ENCODE measurements around the gene SLC25A51.
A peak's percentile ranks its signal among the peaks of the same experiment; 100 is the strongest.

Gene SLC25A51

DNA sequence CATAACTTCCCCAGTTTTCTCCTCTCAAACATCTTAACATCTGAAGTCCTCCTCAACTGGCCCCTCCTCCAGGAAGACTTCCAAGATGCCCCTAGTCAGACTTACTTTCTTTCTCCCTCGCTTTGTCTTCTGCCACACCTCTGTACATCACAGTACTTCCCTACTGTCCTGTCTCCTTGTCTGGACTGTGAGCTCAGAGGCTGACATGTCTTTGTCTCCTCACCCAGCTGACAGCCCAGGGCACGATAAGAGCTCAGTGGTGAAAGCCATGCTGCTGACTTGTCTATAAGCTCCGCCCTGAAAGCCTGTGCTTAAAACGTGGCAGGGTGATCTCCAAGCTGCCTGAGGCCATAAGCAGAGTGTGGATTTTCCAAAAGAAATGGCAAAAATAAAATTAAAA is 33.0 kb upstream of the SLC25A51 start:
- DNase-seq (ENCODE audit: low spot score): peak; percentile 34

DNA sequence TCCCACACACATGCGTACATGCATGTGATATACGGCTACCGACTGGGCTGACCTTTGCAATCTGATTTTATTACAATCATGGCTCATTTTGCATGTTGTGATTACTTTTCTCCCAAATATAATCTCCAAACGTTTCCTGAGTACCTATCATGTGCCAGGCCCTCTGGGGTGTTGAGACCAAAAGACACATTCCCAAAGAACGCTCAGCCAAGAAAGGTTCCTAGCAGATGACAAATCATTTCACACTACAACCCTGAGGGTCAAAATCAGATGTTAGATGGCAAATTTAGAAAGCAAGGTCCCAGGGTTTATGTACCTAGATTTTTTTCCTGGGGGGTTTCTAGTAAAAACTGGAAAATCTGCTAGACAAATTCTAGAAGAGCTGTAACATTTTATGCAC is 32.4 kb upstream of the SLC25A51 start:
- no peak for DNase-seq (ENCODE audit: low spot score)

DNA sequence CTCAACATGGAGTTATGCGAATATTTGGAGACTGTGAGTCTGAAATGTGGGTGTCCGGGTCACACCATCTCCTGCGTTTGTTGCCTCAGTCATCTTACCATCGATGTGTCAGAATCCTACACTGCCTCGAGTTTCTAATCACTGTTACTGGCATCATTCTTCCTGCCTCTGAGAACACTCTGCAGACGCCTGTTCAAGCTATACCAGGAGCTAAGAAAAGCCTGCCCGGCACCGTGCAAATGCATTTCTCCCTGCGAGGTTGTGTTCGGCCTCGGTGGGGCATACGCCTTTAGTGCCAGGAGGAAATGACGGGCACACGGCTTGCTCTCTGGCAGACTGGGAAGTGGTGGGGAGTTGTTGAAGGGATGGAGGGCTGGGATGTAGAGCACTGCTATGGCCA is 31.2 kb upstream of the SLC25A51 start:
- no peak for DNase-seq (ENCODE audit: low spot score)

DNA sequence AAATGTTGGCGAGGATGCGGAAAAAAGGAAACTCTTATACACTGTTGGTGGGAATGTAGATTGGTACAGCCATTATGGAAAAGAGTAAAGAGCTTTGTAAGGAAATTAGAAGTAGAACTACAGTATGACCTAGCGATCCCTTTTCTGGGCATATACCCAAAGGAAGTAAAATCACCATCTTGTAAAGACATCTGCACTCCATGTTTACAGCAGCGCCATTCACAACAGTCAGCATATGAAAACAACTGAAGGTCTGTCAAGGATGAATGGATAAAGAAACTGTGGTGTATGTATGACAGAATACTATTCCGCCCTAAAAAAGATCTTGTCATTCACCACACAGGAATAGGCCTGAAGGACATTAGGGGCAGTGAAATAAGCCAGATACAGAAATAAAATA is 27.7 kb upstream of the SLC25A51 start:
- no peak for DNase-seq (ENCODE audit: low spot score)

DNA sequence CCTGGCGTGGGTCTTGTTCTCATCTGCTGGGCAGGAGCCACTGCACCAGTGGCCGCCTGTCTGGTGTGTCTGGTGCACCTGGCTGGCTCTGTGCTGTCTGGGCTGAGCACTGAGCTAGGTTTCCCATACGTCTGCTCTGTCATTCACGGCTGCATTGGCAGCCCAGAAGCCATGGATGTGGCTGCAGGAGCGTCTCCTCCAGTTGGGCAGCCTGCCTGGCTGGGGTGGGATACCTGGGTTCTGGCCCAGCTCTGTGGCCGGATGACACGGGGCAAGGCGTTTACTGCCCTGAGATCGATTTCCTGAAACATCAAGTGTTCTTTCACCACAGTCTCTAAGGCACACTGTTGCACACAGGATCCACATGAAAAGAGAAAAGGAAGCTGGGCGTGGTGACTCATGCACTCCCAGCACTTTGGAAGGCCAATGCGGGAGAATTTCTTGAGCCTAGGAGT is 25.5 kb upstream of the SLC25A51 start:
- DNase-seq (ENCODE audit: low spot score): no peak

DNA sequence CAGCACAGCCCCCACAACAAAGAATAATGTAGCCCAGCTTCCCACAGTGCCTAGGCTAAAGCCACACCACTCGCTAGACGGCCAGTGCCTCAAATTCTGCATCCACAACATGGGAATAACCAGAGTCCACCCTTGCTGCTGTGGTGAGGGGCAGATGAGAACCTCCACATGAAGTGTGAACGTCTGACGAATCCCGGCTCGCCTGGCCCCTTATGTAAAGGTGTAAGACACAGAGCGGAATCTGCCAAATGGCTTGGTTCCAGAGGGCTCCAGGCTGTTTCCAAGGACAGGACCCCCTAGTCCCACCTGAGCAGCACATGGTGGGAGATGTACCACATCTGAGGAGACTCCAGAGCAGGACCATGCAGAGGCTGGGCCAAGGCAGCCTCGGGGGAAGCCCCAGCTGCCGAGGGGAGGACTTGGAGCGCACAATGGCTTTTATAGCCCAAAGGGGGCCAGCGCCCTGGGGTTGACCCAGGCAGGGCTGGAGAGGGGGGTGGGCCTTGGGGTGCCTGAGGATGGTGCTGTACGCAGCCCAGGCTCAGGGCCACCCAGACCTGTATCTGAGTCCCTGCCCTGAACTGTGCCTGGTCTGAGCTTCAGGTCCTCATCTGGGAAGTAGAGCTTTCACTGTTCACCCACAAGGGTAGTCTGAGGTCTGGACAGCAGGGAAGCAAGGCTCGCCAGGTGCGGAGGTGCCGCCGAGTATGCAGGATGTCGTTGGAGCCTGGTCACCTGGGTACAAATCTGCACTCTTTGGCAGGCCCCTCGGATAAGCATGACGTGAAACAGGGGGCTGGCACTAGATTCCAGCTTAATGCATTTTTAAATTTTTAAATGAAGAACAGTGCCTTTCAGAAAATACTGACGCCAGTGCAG is 24.9 kb upstream of the SLC25A51 start:
- no peak for DNase-seq (ENCODE audit: low spot score)

DNA sequence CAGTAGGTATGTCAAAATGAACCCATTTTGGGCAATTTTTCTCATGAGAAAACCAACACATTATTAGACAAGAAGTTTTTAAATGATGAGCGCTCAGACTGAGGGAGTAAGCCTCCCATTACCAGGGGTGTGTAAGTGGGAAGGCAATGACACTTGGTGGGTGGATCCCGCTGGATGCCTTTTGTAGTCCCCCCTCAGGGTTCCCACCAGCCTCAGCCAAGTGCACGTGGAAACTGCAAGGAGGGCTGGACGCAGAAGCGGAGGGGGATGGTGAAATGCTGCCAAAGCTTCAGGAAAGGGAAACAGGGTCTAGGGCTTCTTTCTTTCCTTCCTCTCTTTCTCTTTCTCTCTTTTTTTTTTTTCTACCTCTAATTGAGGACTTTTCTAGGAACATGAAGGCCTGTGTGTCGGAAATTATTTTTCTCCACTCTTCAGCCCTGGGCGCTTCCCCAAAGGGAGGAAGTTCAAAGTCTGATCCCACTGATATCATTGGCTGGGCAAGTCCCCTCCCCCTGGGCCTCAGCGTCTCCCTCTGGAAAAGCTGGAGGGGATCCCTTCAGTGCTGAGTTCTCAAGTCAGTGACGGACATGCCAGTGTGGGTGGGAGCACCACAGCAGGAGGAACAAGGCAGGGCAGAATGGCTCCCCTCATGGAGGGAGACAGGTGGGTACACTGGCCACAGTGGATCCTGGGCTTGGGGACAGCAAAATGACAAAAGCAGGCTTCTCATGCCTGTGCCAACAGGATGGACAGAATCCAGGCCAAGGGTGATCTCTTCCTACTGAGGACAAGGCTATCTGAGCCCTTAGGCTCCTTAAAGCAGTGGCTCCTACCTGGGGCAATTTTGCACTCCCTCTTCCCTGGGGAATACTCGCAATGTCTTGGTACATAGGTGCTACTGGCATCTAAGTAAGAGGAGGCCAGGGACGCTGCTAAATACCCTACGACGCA is 23.9 kb upstream of the SLC25A51 start:
- no peak for DNase-seq (ENCODE audit: low spot score)

DNA sequence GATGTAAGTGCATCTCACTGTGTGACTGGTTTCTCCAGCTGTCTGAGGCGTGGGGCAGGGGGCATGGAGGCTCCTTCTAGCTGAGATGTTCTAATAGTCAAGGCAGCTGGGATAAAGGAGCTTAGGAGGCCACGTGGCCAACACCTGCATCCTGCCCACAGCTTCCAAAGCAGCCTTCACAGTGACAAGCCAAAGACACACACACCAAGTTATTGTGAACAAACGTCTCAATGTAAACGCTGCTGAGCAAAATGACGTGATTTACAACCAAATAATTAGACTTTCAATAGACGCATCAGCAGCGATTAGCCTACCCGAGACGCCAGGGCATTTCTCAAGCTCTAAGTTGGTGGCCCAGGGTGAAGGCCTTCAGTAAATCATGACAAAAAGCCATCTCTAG is 23.2 kb upstream of the SLC25A51 start:
- DNase-seq (ENCODE audit: low spot score): no peak

DNA sequence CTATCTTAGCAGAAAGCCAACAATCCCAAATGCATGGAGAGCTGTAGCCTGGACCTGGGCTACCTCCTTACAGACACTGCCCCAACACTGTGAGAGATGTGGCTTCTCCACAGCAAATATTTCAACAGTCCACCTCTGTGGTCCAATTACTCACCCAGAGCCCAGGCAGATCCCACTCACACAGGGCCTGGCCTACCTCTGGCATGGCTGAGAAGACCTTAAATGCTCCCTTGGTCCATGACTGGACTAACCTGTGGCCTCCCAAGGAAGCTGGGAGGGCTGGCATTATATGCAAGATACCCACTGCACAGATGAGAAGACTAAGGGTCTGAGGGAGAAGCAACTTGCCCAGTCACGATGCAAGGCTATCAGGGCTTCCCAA is 22.8 kb upstream of the SLC25A51 start:
- DNase-seq (ENCODE audit: low spot score): no peak

DNA sequence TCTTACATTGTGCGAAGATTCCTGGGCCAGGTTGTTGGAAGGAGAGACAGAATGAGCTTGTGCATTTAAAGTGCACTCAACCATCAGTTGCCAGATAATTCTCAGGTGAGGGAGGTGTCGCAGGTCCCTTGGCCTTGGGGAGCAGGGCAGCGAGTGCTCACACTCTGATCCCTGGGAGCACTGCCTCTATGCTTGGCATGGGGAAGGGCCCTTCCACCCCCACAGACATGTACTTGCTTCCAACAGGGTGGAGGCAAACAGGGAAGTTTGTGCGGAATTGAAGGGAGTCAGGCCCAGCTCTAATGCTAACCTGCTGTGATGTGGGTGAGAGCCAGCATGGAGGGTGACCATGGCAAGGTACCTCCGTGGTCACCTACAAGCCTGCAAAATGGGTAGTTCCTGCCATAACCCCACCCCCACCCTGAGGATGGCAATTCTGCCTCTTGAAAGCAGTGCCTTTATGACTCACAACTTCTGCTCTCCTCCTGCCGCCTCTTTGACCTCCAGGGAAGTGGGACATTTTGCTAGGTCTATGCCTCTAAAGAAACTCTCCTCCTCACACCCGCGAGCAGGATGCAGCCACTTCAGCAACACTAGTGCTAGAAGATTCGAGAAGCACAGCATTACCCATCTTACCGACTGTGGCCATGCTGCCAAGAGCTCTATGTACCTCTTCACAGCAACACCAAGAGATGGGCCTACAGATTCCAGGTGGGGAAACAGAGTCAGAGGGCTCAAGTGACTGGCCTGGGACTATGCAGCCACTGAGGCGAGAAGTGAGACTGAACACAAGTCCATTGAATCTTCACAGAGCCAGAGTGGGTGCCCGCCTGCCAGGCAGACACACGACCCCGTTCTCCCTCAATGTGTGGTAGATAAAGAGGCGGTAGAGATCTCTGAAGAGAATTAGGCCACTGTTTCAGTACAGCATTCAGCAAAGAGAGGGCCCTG is 22.1 kb upstream of the SLC25A51 start:
- DNase-seq (ENCODE audit: low spot score): no peak

DNA sequence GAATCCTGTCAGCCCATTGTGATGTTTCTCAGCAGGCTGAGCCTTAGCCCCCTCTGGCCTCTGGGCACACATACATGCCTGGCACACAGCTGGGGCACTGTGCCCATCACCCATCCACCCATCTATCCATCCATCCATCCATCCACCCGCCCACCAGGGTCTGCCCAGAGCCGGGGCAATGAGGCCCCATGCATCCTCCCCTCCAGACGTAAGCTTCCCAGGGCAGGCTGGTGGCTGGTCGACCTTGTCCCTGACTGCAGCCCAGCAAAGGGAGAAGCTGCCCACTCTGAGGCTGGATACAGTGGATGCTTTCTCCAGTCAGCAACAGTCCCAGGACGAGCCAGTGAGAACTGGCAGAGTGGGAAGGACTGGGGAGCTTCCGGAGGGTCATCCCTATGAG is 21.1 kb upstream of the SLC25A51 start:
- no peak for DNase-seq (ENCODE audit: low spot score)

DNA sequence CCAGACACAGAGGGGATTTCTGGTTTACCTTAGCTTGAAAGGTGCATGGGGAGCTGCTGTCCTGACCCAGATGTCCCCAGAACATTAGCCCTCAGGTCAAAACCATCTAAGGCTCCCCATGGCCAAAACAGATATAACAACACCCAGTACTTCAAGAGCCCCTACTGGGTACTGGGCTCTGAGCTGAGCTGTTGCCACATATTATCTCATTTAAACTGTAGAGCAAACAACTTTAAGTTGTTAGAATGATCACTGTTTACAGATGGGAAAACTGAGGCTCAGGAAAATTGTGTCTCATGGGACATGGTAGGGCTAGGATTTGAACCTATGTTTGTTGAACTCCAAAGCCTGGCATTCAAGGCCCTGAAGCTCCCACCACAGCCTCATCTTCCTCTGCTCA is 20.6 kb upstream of the SLC25A51 start:
- no peak for DNase-seq (ENCODE audit: low spot score)

DNA sequence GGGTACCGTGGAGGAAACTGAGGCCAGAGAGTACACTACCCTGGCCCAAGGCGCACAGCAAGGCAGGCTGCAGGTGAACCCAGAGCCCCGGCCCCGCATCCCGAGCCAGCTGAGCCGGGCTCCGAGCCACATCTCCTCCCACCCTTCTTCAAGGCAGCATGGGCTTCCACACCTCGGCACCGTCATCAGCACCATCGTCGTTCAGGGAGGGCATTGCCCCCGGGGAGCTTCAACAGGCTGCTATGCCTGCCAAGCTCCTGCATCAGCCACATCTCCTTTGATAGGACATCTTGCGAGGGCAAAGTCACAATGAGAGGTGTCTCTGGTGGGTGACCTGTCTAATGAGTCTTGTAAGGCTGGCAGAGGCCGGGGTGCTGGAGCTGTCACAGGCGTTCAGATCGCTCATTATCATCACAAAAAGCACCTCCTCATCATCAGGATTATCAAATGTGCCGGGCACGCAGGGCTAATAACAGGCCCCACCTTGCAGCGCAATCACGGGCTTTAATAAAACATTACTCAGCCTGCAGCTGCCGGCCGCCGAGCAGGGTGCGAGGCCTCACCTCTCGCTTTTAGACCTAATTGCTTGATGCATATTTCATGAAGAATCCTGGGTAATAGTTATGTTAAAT is 20.0 kb upstream of the SLC25A51 start:
- no peak for DNase-seq (ENCODE audit: low spot score)

DNA sequence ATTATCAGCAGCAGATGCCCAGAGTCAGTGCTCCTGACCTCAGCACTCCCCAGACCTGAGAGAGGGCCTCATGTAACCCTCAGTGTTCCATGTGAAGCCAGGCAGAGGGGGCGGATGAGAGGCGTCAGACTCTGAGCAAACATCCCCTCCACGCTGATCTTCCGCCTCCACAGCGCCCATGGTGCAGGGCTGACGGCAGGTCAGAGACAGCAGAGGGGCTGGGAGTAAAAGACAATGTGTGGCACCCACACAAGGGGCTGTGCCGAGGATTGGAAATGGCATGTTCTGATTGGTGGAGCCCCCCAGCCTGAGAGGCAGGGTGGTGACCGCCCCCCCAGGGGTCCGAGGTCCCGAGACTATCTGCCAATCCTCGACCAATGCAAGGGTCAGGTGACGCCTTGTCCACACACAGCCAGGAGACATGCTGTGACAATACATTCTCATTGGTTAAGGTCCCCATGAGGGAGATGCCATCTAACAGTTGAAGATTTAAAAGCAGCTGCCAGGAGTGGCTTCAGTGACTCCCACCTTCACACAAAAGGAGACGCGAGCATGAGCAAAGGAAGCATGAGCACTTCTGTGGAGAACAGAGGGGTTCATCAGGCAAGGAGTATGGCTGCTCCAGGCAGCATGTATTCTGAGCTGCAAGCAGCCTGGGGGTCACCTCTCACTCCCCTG is 19.3 kb upstream of the SLC25A51 start:
- no peak for DNase-seq (ENCODE audit: low spot score)

DNA sequence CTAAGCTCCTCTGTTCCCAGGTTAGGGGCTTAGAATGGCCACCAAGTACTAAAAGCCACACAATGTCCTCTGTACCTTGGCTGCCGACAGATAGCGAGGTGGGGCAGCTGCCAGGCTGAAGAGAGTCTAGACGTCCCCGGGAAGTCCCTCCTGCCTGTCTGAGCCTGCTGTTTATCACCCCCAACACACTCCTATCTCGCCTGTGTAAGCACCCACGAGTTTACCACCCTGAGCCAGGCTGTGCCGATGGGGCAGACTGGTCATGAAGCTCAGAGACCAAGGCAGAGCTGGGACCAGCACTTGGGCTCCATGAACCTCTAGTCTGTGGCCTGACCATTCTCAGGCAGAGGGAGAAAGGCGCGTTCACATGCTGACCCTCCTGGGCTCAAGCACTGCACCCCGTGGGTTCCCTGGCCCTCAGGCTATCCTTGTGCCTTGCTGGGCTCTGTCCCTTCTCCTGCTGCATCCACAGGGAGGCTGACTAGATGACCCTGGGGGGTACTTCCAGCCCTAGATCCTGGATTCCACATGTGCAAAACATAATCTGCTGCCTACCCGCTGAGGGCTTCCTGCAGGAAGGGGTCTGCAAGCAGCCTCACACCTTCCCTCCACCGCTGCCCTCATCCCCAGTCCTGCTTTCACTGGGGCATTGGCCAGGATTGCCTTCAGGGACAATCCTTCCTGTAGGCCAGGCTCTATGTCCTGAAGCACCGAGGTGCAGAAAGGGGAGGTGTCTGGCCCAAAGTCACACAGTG is 18.6 kb upstream of the SLC25A51 start:
- DNase-seq (ENCODE audit: low spot score): peak; percentile 78

DNA sequence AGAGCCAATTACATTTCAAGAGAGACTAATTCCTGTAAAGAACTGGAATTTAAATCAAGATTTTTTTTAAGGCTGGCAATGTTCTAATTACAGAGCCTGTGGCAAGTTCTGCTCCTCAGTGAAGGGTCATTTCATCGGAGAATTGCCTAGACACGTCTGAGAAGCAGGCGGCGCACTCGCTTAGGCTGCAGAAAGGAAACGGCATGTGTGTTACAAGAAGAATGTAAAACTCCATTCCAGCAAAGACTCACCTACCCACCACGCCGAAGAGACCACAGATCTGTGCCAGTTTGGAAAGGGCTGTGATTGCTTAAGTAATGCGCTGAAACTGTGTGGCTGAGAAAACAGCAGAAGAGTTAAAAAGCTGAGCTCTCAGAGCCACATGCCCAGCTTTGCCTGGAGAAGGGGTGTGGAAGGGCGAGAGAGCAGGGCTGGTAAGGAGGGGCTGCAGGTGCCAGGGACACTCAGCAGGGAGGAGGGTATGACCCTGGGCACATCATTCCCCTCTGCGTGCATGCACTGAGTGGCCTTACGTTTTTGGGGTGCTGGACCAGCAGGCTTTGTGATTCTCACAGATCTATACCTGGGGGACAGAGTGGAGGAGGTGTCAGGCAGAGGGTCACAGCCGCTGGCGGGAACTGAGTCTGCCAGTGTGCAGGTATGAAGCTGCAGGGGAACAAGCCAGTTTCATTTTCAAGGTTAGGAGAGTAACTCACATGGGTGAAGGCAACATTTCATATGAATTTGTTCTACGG is 17.8 kb upstream of the SLC25A51 start:
- no peak for DNase-seq (ENCODE audit: low spot score)

DNA sequence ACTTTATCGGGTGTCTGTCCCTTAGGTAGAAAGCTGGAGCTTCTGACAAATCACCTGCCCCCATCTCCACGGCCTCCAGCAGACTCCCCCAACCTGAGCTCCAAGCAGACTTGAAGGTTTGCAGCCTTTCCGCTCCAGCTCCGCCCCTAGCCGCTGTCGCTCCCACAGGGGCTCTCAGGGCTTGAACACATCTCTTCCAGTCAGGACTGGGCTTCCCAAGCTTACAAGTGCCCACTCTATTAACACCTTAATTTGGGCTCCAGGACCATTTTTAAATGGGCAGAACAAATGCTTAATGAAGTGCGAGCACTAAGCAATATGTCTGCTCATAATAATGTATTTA is 17.2 kb upstream of the SLC25A51 start:
- no peak for DNase-seq (ENCODE audit: low spot score)

DNA sequence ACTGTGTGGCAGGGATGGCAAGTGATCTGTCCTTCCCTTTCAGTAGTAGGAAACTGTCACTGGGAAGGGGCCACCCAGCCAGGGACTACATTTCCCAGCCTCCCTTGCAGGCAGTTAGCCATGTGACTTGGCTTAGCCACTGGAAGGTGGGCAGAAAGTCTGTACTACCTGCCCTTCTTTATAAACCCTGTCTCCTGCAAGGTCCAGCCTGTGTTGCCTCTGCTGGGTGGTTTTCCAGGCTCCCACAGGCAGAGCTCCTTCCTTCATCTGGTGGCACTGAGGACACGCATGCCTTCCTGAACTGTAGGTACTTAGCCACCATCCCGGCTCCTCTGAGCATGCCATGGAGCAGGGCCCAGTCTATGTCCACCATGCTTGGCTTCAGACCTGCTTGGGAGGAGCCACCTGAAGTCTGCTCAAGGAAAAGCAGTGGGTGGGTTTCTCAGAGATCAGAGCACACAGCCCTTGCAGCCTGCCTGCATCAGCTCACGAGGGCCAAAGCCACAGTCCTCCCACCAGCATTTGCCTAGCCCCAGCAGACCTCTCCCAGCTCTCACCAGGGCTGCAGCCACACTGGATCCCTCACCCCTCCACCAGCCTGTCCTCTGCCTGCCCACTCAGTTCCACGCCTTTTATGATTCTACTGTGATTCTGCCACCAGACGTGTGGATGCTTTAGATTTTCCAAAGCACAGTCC is 16.7 kb upstream of the SLC25A51 start:
- DNase-seq (ENCODE audit: low spot score): peak; percentile 27

DNA sequence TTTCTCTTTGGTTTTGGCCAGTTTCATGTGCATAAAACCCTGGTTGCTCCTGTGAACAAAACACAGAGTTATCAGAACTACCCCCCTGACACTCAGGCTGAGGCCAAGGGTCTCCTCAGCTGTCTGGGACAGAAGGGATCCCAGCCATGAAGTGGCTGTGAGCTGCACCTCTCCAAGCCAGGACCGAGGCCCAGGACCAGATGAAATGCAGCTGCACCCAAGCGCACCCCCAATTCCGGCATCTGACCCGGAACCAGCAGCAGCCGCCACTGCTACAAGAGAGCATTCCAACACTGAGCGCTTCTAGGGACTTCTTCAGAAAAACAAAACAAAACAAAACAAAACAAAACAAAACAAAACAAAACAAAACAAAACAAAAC is 16.0 kb upstream of the SLC25A51 start:
- no peak for DNase-seq (ENCODE audit: low spot score)
